ENCODE data around the gene SLC35B1.
"Not testable (repeated sequence)": the region's sequence is repeated elsewhere in the genome, so short reads cannot be mapped to it uniquely, and the experiment has no call there.

The SLC35B1 gene

GRCh38 chr17:49734515-49735490 is 27.0 kb upstream of the SLC35B1 start:
- no peak for DNase-seq (ENCODE audit: low read depth, low spot score)
- H3K27ac ChIP-seq: no peak overlapping the region

- no peak for DNase-seq (ENCODE audit: low read depth, low spot score)
- no peak overlapping the region for H3K27ac ChIP-seq
Measured at GRCh38 chr17:49731435-49731831, 23.7 kb upstream of the SLC35B1 start.

GRCh38 chr17:49730785-49731434 is 23.1 kb upstream of the SLC35B1 start:
- H3K27ac ChIP-seq: no peak overlapping the region
- no peak for DNase-seq (ENCODE audit: low read depth, low spot score)

- DNase-seq (ENCODE audit: low read depth, low spot score): no peak
- H3K27ac ChIP-seq: no peak overlapping the region
Measured at GRCh38 chr17:49730078-49730784, 22.5 kb upstream of the SLC35B1 start.

- no peak overlapping the region for H3K27ac ChIP-seq
- DNase-seq (ENCODE audit: low read depth, low spot score): no peak
Measured at GRCh38 chr17:49729069-49729468, 21.3 kb upstream of the SLC35B1 start.

GRCh38 chr17:49728425-49728824 is 20.7 kb upstream of the SLC35B1 start:
- no peak overlapping the region for H3K27ac ChIP-seq

GRCh38 chr17:49727380-49727779 is 19.6 kb upstream of the SLC35B1 start:
- no peak overlapping the region for H3K27ac ChIP-seq
- DNase-seq (ENCODE audit: low read depth, low spot score): no peak

More at GRCh38 chr17:49728425-49728824, 20.7 kb upstream of the SLC35B1 start:
- DNase-seq (ENCODE audit: low read depth, low spot score): no peak

GRCh38 chr17:49725452-49726130 is 17.8 kb upstream of the SLC35B1 start:
- no peak for DNase-seq (ENCODE audit: low read depth, low spot score)
- H3K27ac ChIP-seq: no peak overlapping the region

- DNase-seq (ENCODE audit: low read depth, low spot score); H3K27ac ChIP-seq: not testable (repeated sequence)
Measured at GRCh38 chr17:49724552-49724951, 16.8 kb upstream of the SLC35B1 start.

GRCh38 chr17:49723423-49723822 is 15.7 kb upstream of the SLC35B1 start:
- H3K27ac ChIP-seq: no peak overlapping the region
- DNase-seq (ENCODE audit: low read depth, low spot score): no peak

GRCh38 chr17:49722066-49722465 is 14.3 kb upstream of the SLC35B1 start:
- DNase-seq (ENCODE audit: low read depth, low spot score): no peak
- no peak overlapping the region for H3K27ac ChIP-seq

- H3K27ac ChIP-seq: no peak overlapping the region
- DNase-seq (ENCODE audit: low read depth, low spot score): no peak
Measured at GRCh38 chr17:49717371-49717861, 9.7 kb upstream of the SLC35B1 start.

- no peak overlapping the region for H3K27ac ChIP-seq
- DNase-seq (ENCODE audit: low read depth, low spot score): no peak
Measured at GRCh38 chr17:49716668-49717364, 9.1 kb upstream of the SLC35B1 start.

GRCh38 chr17:49715717-49716279 is 8.0 kb upstream of the SLC35B1 start:
- no peak overlapping the region for H3K27ac ChIP-seq
- DNase-seq (ENCODE audit: low read depth, low spot score): no peak

- DNase-seq (ENCODE audit: low read depth, low spot score): no peak
- no peak overlapping the region for H3K27ac ChIP-seq
Measured at GRCh38 chr17:49715216-49715615, 7.5 kb upstream of the SLC35B1 start.

GRCh38 chr17:49708515-49709183 is 885 bp upstream of the SLC35B1 start:
- no peak for DNase-seq (ENCODE audit: low read depth, low spot score)
- H3K27ac ChIP-seq: peak overlapping the region; percentile 81

- peak overlapping the region; percentile 81 for H3K27ac ChIP-seq
- DNase-seq (ENCODE audit: low read depth, low spot score): no peak
Measured at GRCh38 chr17:49707246-49707607, 537 bp downstream of the SLC35B1 start.

- DNase-seq (ENCODE audit: low read depth, low spot score): no peak
- H3K27ac ChIP-seq: no peak overlapping the region
Measured at GRCh38 chr17:49705254-49705653, 2.5 kb downstream of the SLC35B1 start.

Measured in epithelial cell of prostate (primary cell).